OCI-LY7 (cell line): ENCODE data around the gene OPCML. TPM values are rescaled to one million over a fixed set of nuclear protein-coding genes. Genes with fewer than 3 reads are reported as not detected.

Source experiments
- BruUV-seq: library from RNA; stranded (reverse); fragments of 400-500 nt; replicated peaks from 2 replicates; lab custom pipeline; 2021; lab: Mats Ljungman, UMichigan
- CTCF ChIA-PET: fragments of 300-600 bp; sonication (Branson Sonifier 250); formaldehyde crosslinking; loops from one replicate; lab custom pipeline; 2022; ENCODE audit warnings: antibody characterized with exemption; ENCODE audit not compliant: unreplicated experiment; lab: Charles Lee
- POLR2A ChIA-PET: fragments of 300-600 bp; sonication (Branson Sonifier 250); formaldehyde crosslinking; loops from one replicate; lab custom pipeline; 2022; ENCODE audit warnings: antibody characterized with exemption; lab: Charles Lee
- DNase-seq: peaks from one replicate; pipeline ENCODE4 v3.0.0-alpha.2; 2015; ENCODE audit warnings: low spot score
- H2AFZ ChIP-seq: fragments of 200-600 bp; sonication (generic), shearing (Covaris generic); 2 replicates; pipeline ENCODE4 v1.6.1; 2014; ENCODE audit warnings: mild to moderate bottlenecking, antibody characterized with exemption, low read length, moderate library complexity
- H3K27ac ChIP-seq: fragments of 200-600 bp; sonication (generic); 2 replicates; pipeline ENCODE4 v1.5.1; 2014; ENCODE audit warnings: mixed run types, low read depth, mild to moderate bottlenecking, moderate library complexity, low read length, inconsistent platforms; ENCODE audit not compliant: poor library complexity, severe bottlenecking
- H3K36me3 ChIP-seq: fragments of 200-600 bp; sonication (generic); 2 replicates; pipeline ENCODE4 v1.6.1; 2014; ENCODE audit warnings: mild to moderate bottlenecking, antibody characterized with exemption, low read length, moderate library complexity, mixed read lengths; ENCODE audit not compliant: insufficient read depth
- H3K4me1 ChIP-seq: fragments of 200-600 bp; sonication (generic); 2 replicates; pipeline ENCODE4 v1.5.1; 2014; ENCODE audit warnings: mild to moderate bottlenecking, low read length; ENCODE audit not compliant: insufficient read depth, poor library complexity, severe bottlenecking
- H3K4me2 ChIP-seq: fragments of 200-600 bp; sonication (generic); 2 replicates; pipeline ENCODE4 v1.6.1; 2014; ENCODE audit warnings: mild to moderate bottlenecking, low read length
- H3K4me3 ChIP-seq: fragments of 200-600 bp; sonication (generic); 2 replicates; pipeline ENCODE4 v1.5.1; 2014; ENCODE audit warnings: mild to moderate bottlenecking, low read depth, low read length; ENCODE audit not compliant: poor library complexity, severe bottlenecking
- H3K79me2 ChIP-seq: fragments of 200-600 bp; sonication (generic); 2 replicates; pipeline ENCODE4 v1.6.1; 2016; ENCODE audit warnings: low read depth, mild to moderate bottlenecking, low read length, moderate library complexity, mixed read lengths; ENCODE audit not compliant: insufficient read depth
- H3K9me2 ChIP-seq: fragments of 200-600 bp; sonication (generic); 2 replicates; pipeline ENCODE4 v1.6.1; 2016; ENCODE audit warnings: mild to moderate bottlenecking, low read length, mixed read lengths; ENCODE audit not compliant: insufficient read depth
- H3K9me3 ChIP-seq: fragments of 200-600 bp; sonication (generic); 2 replicates; pipeline ENCODE4 v1.6.1; 2014; ENCODE audit warnings: mild to moderate bottlenecking, mixed run types, low read length, mixed read lengths
- H4K20me1 ChIP-seq: fragments of 200-600 bp; sonication (generic); 2 replicates; pipeline ENCODE4 v1.6.1; 2014; ENCODE audit warnings: mild to moderate bottlenecking, antibody characterized with exemption, low read length, moderate library complexity, mixed read lengths; ENCODE audit not compliant: insufficient read depth
- EZH2phosphoT487 ChIP-seq: fragments of 200-600 bp; sonication (generic); IDR thresholded peaks from 2 replicates; pipeline ENCODE4 v1.6.1; 2018; ENCODE audit warnings: low read depth, borderline replicate concordance, mild to moderate bottlenecking, mixed run types, antibody characterized with exemption, low read length, moderate library complexity, mixed read lengths
- intact Hi-C: fragments of 100-400 bp; cut with micrococcal nuclease; formaldehyde crosslinking; loops from one replicate; pipeline ENCODE4 v1.10.0; 2022; ENCODE audit not compliant: unreplicated experiment
- total RNA-seq, 2 experiments: library from RNA; depleted of rRNA in 1 of 2; stranded (reverse); fragments of >200 nt in 1 of 2; shearing (Covaris generic) in 1 of 2; gene quantifications; 2 replicates each; pipeline ENCODE4 v1.2.3, GENCODE V29; 2014 to 2022
- TF ChIP-seq, protein P1 (sequence below): fragments of 200-600 bp; sonication (generic); conservative IDR thresholded peaks from 2 replicates; pipeline ENCODE4 v1.5.1; 2014; ENCODE audit warnings: mild to moderate bottlenecking, antibody characterized with exemption, low read length, moderate library complexity, mixed read lengths

The OPCML gene
- total RNA-seq, 2 experiments from 2014 or later, result not detected

DNA sequence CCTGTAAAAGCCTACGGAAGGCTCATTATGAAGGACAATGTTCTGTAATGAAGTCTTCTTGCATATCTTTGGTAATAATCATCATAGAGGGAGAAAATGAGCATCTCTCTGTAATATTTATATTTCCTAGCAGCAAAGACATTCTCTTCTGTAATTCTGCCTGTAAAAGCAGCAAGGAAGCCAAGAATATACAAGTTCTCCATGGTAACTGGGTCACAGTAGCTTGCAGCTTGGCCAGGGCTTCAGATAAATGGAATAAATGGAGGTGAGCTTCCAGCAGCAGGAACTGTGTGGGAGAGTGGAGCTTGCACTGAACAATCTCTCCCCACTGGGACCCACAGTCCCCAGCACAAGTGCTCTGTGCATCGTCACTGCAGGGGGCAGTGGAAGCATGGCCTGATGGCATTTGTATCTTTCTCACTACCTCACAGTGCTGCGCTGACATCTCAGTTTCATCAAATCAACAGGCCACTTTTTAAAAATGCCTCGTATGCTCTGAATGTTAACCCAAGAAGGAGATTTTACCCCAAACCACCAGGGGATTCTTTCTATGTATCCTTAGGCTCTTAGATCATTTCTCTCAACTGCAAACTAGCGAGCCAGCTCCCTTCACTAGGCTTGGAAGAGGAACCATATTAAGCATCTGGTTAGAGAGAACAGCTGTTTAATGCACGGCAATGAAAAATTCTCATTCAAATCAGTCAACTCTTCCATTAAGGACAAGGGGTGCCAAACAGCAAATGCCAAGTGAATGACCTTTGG lies 1059.7 kb downstream of the OPCML start:
- BruUV-seq, result no TSS peak

GRCh38 chr11:132471466-132471865 lies 1060.8 kb downstream of the OPCML start:
- no peaks in the 10 kb centered on the region for H3K36me3 ChIP-seq
- TF ChIP-seq, protein P1, sequence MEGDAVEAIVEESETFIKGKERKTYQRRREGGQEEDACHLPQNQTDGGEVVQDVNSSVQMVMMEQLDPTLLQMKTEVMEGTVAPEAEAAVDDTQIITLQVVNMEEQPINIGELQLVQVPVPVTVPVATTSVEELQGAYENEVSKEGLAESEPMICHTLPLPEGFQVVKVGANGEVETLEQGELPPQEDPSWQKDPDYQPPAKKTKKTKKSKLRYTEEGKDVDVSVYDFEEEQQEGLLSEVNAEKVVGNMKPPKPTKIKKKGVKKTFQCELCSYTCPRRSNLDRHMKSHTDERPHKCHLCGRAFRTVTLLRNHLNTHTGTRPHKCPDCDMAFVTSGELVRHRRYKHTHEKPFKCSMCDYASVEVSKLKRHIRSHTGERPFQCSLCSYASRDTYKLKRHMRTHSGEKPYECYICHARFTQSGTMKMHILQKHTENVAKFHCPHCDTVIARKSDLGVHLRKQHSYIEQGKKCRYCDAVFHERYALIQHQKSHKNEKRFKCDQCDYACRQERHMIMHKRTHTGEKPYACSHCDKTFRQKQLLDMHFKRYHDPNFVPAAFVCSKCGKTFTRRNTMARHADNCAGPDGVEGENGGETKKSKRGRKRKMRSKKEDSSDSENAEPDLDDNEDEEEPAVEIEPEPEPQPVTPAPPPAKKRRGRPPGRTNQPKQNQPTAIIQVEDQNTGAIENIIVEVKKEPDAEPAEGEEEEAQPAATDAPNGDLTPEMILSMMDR, result no peak
- TF ChIP-seq EZH2phosphoT487, result no peak
- H3K79me2 ChIP-seq, result no peaks in the 10 kb centered on the region
- no peaks in the 10 kb centered on the region for H3K4me1 ChIP-seq
- H4K20me1 ChIP-seq, result no peaks in the 10 kb centered on the region
- BruUV-seq, result no TSS peak
- H2AFZ ChIP-seq, result no peak overlapping the region
- CTCF ChIA-PET, result no interaction called here
- intact Hi-C loops, result no loop called here
- H3K4me3 ChIP-seq, result no peak overlapping the region
- POLR2A ChIA-PET, result interaction anchor here (0.7 kb wide), 1 partner anchor 48 kb away, joined by 3 read pairs; no protein-coding TSS in a partner anchor
- no peak for DNase-seq
- no peaks in the 10 kb centered on the region for H3K9me3 ChIP-seq
- no peaks in the 10 kb centered on the region for H3K9me2 ChIP-seq
- no peak overlapping the region for H3K27ac ChIP-seq
- H3K4me2 ChIP-seq, result no peak overlapping the region

More for the DNA sequence above, 1059.7 kb downstream of the OPCML start:
- H4K20me1 ChIP-seq, result no peaks in the 10 kb centered on the region
- no peaks in the 10 kb centered on the region for H3K36me3 ChIP-seq
- H3K9me3 ChIP-seq, result no peaks in the 10 kb centered on the region
- H3K4me3 ChIP-seq, result no peak overlapping the region
- H3K4me2 ChIP-seq, result no peak overlapping the region
- no peak for DNase-seq
- TF ChIP-seq, protein P1, result no peak
- TF ChIP-seq EZH2phosphoT487, result no peak
- ChIA-PET CTCF (no interaction called here), POLR2A (no interaction called here)
- H2AFZ ChIP-seq, result no peak overlapping the region
- intact Hi-C loops, result no loop called here
- H3K4me1 ChIP-seq, result no peaks in the 10 kb centered on the region
- no peaks in the 10 kb centered on the region for H3K79me2 ChIP-seq
- H3K27ac ChIP-seq, result no peak overlapping the region
- H3K9me2 ChIP-seq, result no peaks in the 10 kb centered on the region

DNA sequence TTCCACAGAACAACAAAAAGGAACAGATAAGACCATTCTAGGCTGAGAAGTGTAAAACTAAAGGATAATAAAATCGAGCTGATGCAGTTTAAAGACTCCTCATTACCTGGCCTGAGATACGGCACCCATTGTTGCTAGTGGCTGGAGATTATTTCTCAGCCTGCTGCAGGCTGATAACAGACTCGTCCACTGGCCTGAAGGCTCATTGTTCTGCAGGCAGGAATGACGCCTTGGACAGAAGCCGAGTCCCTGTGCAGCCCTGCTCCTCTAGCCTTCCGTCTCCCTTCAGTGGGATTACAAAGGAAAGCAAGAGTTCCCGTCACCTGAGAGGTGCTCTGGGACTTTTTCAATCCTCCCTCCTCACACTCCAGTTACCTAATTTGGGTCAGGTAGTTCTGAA lies 1065.3 kb downstream of the OPCML start:
- Histone ChIP-seq H3K9me2 (no peaks in the 10 kb centered on the region), H2AFZ (no peak overlapping the region), H3K4me2 (no peak overlapping the region), H3K27ac (no peak overlapping the region), H3K36me3 (no peaks in the 10 kb centered on the region), H3K9me3 (no peaks in the 10 kb centered on the region), H4K20me1 (no peaks in the 10 kb centered on the region), H3K4me3 (no peak overlapping the region), H3K79me2 (no peaks in the 10 kb centered on the region), H3K4me1 (no peaks in the 10 kb centered on the region)
- intact Hi-C loops, result no loop called here
- ChIA-PET CTCF (no interaction called here), POLR2A (no interaction called here)
- TF ChIP-seq EZH2phosphoT487, result no peak
- TF ChIP-seq, protein P1, result no peak
- BruUV-seq, result no TSS peak
- DNase-seq, result no peak
